Non-pigmented ciliary epithelial cell (primary cell): ENCODE measurements around the gene LSS.

Experiments used
- DNase-seq: peaks from one replicate; pipeline ENCODE4 v3.0.0-alpha.2; 2010; ENCODE audit warnings: low read depth

Gene LSS

DNA sequence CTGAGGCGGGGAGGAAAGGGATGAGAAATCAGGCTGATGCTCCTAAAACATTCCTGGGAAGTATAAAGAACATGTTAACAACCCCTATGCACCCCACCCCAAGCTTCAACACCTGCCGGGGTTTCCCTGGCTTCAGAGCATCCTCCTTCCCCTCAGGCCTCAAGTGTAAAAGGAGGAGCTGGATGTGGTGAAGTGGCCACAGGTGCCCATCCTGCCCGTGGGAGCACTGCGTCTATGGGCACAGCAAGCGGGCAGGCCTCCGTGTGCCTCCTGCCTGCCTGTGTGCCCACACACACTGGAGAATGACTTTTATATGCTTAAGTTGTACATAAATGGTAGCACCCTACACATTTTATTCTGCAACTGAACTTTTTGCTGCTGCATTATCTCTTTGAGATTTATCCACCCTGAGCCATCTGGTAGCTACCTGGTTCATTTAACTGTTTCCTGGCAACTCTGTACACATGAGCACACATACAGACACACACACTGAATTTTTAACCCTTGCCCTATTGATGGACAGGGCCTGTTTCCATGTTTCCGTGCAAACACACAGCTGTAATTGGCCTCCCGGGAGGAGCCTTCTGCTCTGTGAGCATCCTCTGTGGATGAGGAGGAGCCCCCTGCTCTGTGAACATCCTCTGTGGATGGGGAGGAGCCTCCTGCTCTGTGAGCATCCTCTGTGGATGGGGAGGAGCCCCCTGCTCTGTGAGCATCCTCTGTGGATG is 59.8 kb downstream of the LSS start:
- DNase-seq, result no peak

DNA sequence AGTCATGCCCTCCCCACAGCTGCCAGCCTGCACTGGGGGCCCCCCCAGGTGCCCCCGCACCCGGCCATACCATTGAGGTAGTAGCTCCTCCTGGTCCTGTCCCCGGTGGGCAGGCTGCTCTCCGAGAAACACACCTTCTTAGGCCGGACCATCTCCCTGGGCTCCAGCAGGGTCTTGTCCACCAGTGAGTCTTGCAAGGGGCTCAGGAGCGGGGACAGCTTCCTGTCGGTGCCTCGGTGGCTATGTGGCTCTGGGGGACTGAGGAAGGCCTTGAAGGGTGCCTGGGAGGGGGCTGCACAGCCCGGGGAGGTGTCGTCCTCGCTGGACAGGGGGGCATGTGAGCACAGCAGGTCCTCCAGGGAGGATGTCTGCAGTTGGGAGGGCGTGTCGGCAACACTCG is 60.3 kb downstream of the LSS start:
- DNase-seq, result no peak

DNA sequence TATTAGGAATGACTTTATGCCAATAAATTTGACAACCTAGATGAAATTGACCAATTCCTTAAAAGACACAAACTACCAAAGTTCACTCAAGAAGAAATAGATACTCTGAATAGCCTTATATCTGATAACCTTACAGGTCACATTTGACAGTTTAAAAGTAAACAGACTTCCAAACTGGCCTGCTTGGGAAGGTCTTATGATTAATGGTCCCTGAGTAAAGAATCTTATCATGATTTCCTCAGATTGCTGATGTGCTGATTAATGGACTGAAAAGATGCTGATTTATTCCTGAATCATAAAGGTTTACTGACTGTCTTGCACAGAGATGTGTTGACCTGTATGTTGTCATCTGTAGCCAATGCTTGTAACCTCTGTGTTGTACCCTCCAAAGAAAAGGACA is 63.5 kb downstream of the LSS start:
- DNase-seq, result no peak

DNA sequence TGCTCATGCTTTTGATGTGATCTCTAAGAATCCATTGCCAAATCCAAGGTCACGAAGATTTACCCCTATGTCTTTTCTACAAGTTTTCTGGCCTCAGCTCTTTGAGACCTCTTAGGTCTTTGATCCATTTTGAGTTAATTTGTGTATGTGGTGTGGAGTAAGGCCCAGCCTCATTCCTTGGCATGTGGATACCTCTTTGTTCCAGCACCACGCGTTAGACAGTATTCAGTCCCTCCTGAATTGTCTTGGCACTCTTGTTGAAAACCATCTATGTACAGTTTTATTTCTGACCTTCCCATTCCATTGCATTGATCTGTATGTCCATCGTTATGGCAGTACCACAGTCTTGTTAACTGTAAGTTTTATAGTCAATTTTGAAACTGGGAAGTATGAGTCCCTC is 65.2 kb downstream of the LSS start:
- no peak for DNase-seq

DNA sequence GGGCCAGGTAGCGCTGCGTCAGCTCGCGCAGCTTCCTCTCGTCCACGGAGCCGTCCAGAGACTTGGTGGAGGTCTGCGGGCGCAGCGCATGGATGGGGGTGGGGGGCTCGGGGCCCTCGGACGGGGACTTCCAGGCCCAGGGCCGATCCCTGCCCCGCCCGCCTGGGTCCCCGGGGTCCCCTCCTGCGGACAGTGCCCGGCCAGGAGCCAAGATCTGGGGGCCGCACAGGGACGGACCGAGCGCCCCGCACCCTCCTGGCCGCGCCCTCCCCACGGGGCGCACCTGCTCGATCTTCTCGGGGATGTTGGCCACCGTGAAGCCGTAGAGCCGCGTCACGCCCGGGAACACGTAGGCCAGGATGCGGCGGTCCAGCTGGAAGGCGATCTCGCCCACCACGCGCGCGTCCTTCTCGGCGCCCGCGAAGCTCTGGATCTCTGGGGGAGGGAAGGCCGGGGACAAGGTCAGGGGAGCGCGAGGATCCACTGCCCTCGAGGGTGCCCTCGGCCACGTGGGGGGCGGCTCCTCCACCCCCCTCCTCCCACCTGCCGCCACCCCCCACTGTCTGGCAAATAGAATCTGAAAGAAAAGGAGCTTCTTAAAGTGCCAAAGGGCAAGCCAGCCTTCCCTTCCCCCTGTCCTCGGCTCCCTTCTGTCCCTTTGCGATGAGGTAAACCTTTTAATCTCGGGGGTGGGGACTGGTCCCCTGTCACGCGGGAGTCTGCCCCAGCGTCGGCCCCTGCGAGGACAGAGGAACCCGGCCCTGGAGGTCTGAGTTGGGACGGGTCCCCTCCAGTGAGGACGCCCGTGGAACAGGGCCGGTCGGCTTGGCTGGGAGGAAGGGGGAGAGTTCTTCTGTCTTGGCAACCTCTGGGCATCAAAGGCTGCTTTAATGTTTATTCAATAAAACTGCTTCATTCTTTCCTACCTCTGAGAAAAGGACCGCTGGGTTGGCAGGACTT is 66.7 kb downstream of the LSS start:
- DNase-seq, result no peak

DNA sequence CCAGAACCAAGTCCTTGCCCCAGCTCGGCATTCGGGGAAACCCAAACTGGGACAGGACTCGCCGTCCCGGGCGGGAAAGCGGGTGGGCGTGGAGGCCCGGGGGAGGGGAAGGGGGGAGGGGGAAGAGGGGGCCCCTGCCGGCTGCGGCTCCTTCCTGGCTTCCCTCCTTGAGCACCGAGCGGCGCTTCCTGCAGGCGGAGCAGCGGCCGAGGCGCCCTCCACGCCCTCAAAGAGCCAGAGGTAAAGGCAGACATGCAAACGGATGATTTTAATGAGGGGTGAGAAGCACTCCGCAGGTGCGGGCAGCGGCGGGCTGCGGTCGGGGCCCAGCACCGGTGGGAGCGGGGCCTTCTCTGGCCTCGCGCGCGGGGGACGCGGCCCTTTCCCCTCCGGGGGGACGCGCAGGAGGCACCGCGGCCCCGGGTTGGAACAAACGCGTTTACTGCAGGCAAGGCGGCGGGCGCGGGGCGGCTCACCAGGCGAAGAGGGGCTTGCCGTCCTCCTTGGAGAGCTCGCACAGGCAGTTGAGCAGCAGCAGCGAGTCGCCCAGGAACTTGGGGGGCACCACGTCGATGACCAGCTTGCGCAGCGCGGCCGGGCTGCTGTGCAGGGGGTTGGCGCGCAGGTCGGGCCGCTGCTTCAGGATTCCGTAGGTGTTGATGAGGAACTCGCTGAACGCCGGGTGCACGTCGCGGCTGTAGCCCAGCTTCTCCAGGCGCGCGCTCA is 67.5 kb downstream of the LSS start:
- DNase-seq, result no peak

DNA sequence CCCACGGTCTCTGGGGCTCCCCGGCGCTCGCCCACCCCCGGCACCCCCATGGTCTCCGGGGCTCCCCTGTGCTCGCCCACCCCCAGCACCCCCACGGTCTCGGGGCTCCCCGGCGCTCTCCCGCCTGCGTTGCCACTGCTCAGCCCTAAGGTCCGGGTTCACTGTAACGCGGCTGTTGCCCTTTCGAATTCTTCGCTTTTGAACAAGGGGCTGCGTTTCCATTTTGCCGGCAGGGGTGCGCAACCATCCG is 68.0 kb downstream of the LSS start:
- DNase-seq, result no peak

DNA sequence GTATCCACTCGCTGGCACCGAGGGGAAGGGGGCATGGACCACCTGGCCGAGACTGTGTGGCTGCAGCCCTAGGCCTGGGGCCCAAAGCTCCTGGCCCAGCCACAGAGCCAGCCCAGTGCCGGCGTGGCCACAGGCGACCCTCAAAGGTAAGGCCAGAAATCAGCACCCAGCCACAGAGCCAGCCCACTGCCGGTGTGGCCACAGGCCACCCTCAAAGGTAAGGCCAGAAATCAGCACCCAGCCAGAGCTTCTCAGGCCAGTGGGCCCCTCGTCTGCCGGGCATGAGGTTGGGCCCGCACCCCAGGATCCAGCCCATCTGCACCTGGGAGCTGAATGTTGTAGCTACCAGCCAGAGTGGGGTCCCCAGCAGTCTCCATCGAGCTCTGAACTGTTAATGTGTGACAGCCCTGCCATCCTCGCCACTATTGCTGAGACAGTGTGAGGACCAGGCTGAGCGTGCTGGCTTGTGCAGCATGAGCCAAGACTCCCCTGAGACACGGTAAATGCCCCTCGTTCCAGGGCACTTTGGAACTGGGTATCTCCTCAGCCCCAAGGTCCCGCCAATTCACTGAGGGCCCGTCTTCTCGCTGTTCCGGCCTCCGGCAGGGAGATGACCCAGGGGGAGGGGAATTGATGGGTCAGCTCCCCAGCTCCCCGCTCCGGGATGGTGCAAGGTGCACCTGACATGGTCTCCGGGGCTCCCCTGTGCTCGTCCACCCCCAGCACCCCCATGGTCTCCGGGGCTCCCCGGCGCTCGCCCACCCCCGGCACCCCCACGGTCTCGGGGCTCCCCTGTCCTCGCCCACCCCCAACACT is 68.5 kb downstream of the LSS start:
- no peak for DNase-seq

DNA sequence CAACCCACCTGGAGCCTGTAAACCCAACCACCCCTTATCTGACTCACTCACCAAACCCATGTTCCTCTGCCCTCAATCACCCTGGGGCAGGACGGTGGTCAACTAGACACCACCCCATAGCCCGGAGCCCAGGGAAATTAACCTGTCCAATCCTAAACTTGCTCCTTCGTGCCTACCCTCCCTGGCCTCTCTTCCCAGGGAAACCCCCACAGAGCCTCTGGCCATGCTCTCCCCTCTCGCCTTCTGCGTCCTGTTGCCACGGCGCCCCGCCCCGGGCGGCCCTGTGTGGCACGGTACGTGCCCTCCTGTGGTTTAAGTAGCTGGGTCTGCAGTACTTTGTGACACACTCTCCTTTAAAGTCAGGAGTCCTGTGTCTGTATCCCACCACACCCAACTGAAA is 69.2 kb downstream of the LSS start:
- no peak for DNase-seq

DNA sequence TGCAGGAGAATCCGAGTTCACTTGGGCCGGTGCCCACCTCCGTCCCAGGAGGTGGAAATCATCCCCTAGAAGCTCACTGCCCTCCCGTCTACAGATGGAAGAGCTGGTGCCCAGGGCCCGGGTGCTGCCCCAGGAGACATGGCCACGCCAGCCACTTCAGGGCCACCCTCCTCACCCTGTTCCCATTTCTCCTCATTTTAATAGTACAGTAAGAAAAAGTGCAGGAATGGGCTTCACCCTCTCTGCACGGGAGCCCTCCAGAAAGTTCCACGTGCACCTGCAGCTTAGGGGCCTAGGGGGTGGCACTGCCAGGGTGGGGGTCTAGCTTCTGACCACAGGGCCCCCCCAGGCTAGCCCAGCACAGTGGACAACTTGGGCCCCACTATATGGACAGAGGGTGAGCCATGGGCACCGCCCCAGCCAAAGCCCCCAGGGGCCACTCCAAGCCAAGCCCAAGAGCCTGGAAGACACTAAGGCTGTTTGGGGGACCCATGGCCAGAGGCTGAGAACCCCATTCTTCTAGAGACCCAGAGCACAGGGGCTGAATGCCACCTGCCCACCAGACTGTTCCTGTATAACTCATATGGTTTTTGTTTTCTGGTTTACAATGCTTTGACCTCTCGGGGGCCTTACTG is 69.8 kb downstream of the LSS start:
- no peak for DNase-seq

DNA sequence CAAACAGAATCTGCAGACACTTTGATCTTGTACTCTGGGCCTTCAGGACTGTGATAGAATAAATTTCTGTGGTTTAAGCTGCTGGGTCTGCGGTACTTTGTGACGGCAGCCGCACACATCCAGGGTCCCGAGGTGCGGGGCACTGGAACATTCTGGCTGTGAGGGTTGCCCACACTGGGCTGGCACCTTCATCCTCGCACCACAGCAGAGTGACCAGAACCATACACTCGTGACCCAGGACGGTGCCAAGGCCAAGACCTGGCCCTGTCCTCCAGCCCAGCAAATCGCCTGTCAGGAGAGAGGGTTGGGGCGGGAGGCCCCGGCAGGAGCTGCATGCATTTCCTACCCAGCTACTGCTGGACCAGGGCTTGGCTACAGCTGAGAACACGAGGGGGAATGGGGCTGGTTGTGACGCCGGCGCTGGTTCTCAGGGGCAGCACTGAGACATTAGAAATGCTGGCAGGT is 70.6 kb downstream of the LSS start:
- no peak for DNase-seq

DNA sequence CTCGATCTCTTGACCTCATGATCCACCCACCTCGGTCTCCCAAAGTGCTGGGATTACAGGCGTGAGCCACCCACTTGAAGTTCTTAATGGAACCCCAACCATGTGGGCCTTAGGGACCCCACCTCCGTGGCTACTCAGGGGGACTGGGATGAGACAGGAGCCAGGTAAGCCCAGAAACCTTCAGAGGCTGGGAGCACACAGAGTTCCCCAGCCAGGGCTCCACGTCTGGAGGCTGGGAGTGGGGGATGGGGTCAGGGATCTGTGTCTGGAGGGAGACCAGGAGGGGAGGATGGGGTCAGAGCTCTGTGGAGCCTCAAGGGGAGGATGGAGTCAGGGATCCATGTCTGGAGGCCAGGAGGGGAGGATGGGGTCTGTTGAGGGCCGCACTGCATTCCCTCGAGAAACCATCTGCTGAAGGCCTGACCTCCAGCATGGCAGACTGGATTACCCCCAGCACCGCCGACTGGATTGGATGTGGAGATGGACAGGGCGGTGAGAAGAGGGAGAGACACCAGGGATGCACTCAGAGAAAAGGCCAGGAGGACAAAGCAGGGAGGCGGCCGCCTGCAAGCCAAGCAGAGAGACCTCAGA is 71.1 kb downstream of the LSS start:
- DNase-seq, result no peak

DNA sequence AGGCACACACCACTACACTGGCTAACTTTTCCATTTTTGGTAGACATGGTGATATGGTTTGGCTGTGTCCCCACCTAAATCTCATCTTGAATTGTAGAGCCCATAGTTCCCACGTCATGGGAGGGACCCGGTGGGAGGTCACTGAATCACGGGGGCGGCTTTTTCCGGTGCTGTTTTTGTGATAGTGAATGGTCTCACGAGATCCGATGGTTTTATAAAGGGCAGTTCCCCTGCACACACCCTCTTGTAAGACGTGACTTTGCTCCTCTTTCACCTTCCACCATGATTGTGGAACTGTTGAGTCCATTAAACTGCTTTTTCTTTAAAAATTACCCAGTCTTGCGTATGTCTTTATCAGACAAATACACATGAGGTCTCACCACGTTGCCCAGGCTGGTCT is 71.9 kb downstream of the LSS start:
- DNase-seq, result no peak

DNA sequence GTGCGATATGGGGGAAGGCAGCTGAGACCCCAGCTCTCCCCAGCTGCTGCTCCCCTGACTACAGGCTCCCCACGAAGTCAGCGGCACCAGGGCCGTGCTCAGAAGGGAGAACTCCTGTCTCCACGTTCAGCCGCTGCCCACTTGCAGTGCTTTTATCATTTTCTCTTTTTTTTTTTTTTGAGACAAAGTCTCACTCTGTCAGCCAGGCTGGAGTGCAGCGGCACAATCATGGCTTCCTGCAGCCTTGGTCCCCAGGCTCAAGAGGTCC is 72.3 kb downstream of the LSS start:
- no peak for DNase-seq

DNA sequence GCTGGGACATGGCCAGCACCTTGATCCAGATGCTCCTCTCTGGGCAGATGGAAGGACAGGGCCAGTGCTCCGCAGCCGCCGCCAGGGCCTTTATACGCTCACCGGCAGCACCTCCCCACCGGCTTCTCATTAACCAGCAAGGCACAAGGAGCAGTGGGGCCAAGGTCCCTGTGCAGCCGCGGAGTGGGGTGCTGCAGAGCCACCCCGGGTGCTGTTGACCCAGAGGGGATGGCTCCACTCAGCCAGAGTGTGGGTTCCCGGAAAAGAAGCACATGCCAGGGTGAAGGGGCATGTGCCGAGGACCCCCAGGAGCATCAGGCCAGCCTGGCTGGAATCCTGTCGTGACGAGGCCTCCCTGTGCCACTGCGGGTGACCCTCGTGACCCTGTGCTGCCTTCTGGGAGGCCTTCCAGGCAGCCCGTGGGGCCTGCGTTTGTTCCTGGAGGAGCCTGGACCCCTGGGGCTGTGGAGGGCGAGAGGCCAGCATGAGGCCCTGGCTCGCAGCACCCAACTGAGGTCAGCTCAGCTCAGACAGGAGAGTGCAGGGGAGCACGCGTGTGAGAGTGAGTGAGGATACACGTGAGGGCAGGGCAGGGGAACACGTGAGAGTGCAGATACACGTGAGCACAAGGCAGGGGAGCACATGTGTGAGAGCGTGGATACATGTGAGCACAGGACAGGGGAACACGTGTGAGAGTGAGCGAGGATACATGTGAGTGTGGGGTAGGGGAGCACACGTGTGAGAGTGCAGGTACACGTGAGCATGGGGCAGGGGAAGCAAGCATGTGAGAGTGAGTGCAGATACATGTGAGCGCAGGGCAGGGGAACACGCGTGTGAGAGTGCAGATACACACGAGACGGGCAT is 72.8 kb downstream of the LSS start, which contains the start of gene FTCD:
Gene FTCD, minus strand, starts transcription at position 66 of the 864 bp plus-strand sequence. Its CDS starts 56 bp downstream, at position 10.
- no peak for DNase-seq

DNA sequence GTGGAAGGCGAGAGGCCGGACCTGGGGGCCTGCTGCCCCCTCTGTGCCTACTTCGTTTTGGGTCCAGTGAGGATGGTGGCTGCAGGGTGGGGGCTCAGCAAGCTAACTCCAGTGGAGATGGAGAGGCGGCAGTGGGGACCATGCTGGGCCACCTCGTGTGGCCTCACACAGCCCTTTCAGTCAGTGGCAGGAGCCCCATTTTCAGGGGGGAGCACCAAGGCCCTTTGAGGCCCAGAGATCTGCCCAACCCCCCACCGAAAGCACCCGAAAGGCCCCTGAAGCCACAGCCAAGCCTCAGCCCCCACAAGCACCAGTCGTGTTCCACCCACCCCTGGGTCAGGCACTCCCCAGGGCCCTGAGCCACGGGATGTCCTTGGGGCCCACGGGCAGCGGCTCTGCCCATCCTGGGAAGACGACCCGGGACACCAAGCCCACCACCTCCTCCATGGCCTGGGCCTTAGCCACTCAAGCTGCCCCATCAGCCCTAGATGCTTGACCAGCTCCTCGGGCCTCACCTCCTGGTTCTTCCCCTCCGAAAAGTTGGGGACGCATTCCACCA is 73.5 kb downstream of the LSS start:
- no peak for DNase-seq

DNA sequence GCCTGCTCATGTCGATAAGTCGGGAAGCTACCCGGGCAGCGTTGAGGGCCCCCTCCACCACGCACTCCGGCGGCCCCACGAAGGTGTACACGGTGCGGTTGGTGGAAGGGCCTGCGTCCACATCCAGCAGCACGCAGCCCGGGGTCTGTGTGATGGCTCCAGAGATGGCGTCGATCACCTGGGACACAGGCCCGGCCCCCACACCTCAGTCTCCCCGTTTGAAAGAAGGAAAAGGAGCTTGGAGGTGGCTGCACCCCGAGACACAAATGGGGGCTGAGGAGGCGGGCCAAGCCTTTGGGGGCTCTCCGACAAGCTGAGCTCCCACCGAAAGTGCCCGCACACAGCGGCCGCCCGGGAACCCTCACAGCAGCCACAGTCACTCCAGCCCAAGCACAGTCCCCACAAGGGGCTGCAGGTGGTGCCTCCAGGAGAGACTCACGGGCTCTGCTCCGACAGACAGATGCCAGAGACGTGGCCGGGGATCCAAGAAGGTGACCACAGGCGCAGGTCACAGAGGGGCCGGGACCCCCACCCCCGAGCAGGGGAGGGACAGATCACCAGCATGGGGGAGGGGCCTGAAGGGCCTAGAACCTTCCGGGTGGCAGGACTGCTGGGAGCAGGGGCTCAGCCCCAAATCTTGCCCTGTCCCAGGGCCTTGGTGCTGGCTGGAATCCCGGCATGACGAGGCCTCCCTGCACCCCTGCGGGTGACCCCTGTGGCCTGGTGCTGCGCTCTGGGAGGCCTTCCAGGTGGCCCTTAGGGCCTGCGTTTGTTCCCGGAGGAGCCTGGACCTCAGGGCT is 74.2 kb downstream of the LSS start:
- no peak for DNase-seq

DNA sequence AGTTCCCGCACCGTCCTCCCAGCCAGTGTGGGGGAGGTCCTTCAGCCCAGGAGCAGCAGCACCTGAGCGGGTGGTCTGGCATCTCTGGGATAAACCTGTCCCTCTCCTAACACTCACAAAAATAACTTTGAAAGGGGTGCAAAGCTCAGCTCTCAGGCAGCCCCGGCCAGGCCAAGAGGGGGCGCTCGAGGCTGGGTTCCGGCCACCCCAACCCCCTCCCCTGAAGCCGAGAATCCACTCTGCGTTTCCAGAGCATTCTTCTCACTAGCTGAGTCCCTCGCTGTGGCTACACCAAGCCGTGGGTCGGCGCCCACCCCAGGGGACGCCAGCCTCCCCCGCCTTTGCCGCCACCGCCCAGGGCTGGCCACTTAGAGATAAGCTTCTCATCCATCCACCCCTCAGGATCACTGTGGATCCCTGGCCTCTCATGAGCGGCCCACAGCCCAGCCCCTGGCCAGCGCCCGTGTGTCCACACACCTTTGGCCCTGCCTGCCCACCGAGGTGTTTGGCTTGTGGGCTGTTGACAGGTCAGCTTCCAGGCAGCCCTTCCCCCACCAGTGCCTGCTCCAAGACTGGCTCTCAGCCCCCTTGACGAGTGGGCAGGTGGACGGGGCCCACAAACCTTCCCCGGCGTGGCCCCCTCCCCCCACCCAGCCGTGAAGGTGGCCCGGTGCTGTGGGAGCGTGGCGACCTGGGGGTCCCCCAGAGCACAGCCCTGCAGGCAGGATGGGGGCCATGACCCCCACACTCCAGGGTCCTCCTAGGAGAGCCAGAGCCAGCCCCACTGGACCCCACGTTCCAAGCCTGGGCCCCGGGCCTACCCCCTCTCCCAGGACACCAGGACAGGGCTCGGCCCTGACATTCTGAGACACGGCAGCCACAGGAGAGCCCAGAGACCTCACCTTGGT is 75.1 kb downstream of the LSS start:
- no peak for DNase-seq
